Activated effector memory CD4-positive, alpha-beta T cell treated with Interleukin-2 at 50 U/mL for 16 hours (primary cell): ENCODE data around the gene FANCM.
"Not testable (repeated sequence)": the region's sequence is repeated elsewhere in the genome, so short reads cannot be mapped to it uniquely, and the experiment has no call there.

Experiments used
- DNase-seq: peaks from one replicate; pipeline ENCODE4 v3.0.0-alpha.2; 2020

FANCM gene

GRCh38 chr14:45140661-45141187 lies 5.0 kb downstream of the FANCM start:
- DNase-seq = no peak

DNA sequence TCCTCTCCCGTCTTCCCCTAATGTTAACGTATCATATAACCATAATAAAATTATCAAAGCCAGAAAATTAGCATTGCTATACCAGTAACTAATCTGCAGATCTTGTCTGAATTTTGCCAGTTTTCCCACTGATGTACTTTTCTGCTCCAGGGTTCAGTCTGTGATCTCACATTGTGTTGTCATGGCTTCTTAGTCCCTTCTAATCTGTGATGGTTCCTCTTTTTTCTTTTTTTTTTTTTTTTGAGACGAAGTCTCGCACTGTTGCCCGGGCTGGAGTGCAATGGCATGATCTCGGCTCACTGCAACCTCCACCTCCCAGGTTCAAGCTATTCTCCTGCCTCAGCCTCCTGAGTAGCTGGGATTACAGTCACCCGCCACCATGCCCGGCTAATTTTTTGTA lies 6.4 kb downstream of the FANCM start:
- DNase-seq = not testable (repeated sequence)

DNA sequence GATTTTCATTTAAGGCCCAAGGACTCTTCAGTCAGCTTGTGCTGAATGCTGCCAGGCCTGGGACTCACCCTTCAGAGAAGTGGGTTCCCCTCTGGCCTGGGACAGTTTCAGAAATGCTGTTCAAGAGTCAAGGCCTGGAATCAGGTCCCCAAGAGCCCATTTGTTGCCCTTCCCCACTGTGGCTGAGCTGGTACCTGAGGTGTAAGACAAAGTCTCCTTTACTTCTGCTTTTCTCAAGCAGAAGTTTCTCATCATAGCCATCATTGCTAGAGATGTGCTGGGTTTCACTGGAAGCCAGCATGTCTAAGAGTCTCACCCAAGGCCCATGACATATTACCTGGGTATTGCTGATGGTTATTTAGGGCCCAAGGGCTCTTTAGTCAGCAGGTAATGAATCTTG lies 8.9 kb downstream of the FANCM start:
- no peak for DNase-seq

GRCh38 chr14:45145214-45145613 lies 9.5 kb downstream of the FANCM start:
- no peak for DNase-seq

DNA sequence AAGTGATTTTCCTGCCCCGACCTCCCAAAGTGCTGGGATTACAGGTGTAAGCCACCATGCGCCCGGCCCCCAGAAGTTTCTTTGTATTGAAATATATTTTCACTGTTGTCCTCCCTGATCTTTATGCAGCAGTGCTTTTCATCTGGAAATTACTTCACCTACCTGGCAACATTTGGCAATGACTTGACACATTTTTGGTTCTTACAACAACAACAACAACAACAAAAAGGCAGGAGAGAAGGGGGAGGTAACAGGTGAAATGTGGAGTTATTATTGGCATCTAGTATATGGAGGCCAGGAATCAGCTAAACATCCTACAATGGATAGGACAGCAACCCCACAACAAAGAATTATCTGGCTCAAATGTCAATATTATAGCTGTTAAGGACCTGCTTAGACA lies 13.9 kb downstream of the FANCM start:
- no peak for DNase-seq

- no peak for DNase-seq
These were observed 14.7 kb downstream of the FANCM start for GRCh38 chr14:45150386-45150890.

DNA sequence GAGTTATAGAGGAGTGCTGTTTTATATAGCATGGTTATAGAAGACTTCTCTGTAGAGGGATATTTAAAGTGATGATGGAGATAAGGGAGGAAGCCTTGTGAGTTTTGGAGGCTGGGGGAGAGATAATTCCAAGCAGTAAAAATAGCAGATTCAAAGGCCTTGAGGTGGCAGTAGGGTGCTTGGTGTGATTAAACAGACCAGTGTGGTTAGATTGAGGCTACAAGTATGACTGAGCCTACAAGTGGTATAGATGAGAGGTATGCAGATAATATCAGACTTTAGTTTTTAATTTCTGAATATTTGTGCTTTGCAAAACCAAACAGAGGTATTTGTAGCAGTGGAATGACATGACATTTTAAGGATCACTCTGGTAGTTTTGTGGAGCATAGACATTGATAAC lies 20.3 kb downstream of the FANCM start:
- no peak for DNase-seq

- no peak for DNase-seq
These were observed 34.2 kb downstream of the FANCM start for GRCh38 chr14:45169906-45170305.

GRCh38 chr14:45177076-45177475 lies 41.3 kb downstream of the FANCM start:
- no peak for DNase-seq

DNA sequence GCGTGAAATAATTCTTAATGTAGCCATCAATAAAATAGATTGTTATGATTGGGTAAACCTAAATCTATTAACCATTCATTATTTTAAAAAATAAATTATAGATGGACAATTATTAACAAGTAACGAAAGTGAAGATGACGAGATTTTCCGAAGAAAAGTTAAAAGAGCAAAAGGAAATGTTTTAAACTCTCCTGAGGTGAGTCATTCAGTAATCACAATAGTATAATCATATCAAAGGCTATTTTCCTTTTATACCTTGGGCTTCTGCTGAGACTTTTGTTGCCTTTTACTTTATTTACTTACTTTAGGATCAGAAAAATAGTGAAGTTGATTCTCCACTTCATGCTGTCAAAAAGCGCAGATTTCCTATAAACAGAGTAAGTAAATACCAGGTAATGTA lies 45.6 kb downstream of the FANCM start:
- DNase-seq = no peak

- no peak for DNase-seq
These were observed 46.1 kb downstream of the FANCM start for GRCh38 chr14:45181806-45182205.

DNA sequence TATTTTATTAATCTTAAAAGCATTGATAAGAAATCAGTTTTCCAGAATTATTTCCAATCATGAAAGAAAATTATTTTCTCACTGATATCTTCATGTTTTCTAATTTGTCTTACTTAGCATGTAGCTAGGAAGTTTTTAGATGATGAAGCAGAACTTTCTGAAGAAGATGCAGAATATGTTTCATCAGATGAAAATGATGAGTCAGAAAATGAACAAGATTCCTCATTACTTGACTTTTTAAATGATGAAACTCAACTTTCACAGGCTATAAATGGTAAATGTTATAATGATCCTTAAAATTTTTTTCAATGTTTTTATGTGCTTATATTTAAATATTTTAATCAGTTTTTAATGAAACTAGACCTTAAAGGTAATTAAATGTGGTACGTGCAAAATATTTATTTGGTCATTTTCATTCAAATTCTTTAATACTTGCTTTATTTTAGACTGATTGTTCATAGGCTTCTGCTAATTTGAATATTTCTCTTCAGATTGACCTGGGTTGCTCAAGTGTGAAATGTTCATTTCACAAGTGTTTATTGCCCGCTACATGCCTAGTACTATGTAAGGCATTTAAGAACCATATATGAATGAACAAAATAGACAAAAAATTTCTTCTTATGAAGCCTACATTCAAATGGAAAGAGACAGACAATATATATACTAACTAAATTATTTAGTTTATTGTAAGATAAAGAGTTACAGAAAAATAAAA lies 49.5 kb downstream of the FANCM start:
- DNase-seq = no peak

- no peak for DNase-seq
These were observed 59.2 kb downstream of the FANCM start for GRCh38 chr14:45194964-45195363.

- no peak for DNase-seq
These were observed 62.8 kb downstream of the FANCM start for GRCh38 chr14:45198551-45198950.

- no peak for DNase-seq
These were observed 63.5 kb downstream of the FANCM start for GRCh38 chr14:45199230-45199629.

GRCh38 chr14:45201905-45202304 lies 66.2 kb downstream of the FANCM start:
- DNase-seq = no peak

DNA sequence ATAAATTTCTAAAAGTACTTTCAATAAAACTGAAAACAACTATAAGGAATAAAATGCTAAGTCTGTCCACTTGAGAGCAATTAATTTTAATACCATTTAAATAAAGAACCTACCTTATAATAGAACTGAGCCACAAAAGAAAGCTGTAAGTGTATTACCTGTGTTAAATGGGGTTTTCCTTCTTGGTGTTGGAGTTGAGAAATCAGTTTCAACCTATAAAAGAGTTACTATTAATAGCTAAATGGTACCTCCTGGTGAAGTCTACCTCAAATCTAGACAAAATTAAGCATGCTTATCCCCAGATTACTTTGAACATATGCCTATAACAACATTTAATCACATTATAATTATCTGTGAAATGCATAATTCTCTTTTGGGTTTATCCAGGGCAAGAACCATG lies 68.5 kb downstream of the FANCM start:
- DNase-seq = no peak

GRCh38 chr14:45210159-45210558 lies 74.4 kb downstream of the FANCM start:
- no peak for DNase-seq

- DNase-seq = no peak
These were observed 75.6 kb downstream of the FANCM start for GRCh38 chr14:45211295-45211694.

- DNase-seq = no peak
These were observed 76.5 kb downstream of the FANCM start for GRCh38 chr14:45212231-45212630.

GRCh38 chr14:45213716-45214115 lies 78.0 kb downstream of the FANCM start:
- not testable (repeated sequence) for DNase-seq

DNA sequence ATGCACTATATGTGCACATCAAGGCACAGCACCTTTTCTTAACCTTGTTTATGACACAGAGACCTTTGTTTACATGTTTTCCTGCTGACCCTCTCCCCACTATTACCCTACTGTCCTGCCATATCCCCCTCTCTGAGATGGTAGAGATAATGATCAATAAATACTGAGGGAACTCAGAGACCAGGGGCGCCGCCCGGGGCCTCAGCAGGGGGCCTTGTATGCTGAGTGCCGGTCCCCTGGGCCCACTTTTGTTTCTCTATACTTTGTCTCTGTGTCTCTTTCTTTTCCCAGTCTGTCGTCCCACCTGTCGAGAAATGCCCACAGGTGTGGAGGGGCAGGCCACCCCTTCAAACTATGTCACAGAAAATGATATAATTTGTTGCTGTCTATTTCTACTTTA lies 78.6 kb downstream of the FANCM start:
- not testable (repeated sequence) for DNase-seq

GRCh38 chr14:45222485-45223262 lies 86.9 kb downstream of the FANCM start:
- DNase-seq = no peak

GRCh38 chr14:45227566-45227965 lies 91.8 kb downstream of the FANCM start:
- DNase-seq = no peak
